Endothelial cell of umbilical vein (primary cell): ENCODE measurements around the gene INPP5K. TPM values are rescaled to one million over a fixed set of nuclear protein-coding genes. Genes with fewer than 3 reads are reported as not detected.

Experiments used
- BruUV-seq: library from RNA; stranded (reverse); fragments of 400-500 nt; replicated peaks from 2 replicates; lab custom pipeline; 2021; lab: Mats Ljungman, UMichigan
- CTCF ChIA-PET: fragments of 300-600, 350-600 bp; sonication (Branson Sonifier 250); formaldehyde crosslinking; loops from one replicate; lab custom pipeline; 2021; ENCODE audit warnings: antibody characterized with exemption, inconsistent platforms; lab: Charles Lee
- POLR2A ChIA-PET: fragments of 300-600, 350-600 bp; sonication (Branson Sonifier 250); formaldehyde crosslinking; loops from one replicate; lab custom pipeline; 2021; ENCODE audit warnings: antibody characterized with exemption, inconsistent platforms; lab: Charles Lee
- DNase-seq: peaks from one replicate; pipeline ENCODE4 v3.0.0-alpha.2; 2011; ENCODE audit warnings: low read depth, low spot score
- FAIRE-seq: peaks from 2 replicates; lab custom pipeline; 2011; peaks lifted over from hg19 to GRCh38; lab: Jason Lieb, UNC
- H2AFZ ChIP-seq: 2 replicates; pipeline ENCODE4 v1.6.0; 2012; ENCODE audit warnings: low read depth, low read length, control low read depth, inconsistent platforms
- H3K27ac ChIP-seq: 2 replicates; pipeline ENCODE4 v1.5.1; 2011; ENCODE audit warnings: low read depth, mild to moderate bottlenecking, control low read depth, low read length, moderate library complexity; ENCODE audit not compliant: insufficient read depth
- H3K27me3 ChIP-seq, 2 experiments: 2 replicates each; pipeline versions ENCODE4 v1.6.0 to v1.6.1; 2011; ENCODE audit warnings: low read length in 2 of 2, mixed read lengths in 1 of 2; ENCODE audit not compliant: control insufficient read depth in 2 of 2, insufficient read depth in 2 of 2
- H3K36me3 ChIP-seq, 2 experiments: 2 replicates in 1 of 2; 3 replicates in 1 of 2; pipeline ENCODE4 v1.5.1; 2011; ENCODE audit warnings: low read length in 2 of 2, mild to moderate bottlenecking in 1 of 2, moderate library complexity in 1 of 2; ENCODE audit not compliant: control insufficient read depth in 2 of 2, insufficient read depth in 2 of 2; ENCODE audit errors: extremely low read depth in 1 of 2
- H3K4me1 ChIP-seq: 3 replicates; pipeline ENCODE4 v1.5.1; 2011; ENCODE audit warnings: mild to moderate bottlenecking, low read length; ENCODE audit not compliant: control insufficient read depth, insufficient read depth; ENCODE audit errors: extremely low read depth
- H3K4me2 ChIP-seq: 2 replicates; pipeline ENCODE4 v1.6.1; 2011; ENCODE audit warnings: low read length, control low read depth, mixed read lengths; ENCODE audit not compliant: insufficient read depth
- H3K4me3 ChIP-seq, 3 experiments: fragments of 200-600 bp in 1 of 3; sonication (generic), shearing (Covaris generic) in 1 of 3; replicated peaks in 1 of 3; 2 replicates each; pipeline ENCODE4 v1.5.1; 2011 to 2016; ENCODE audit warnings: control low read depth in 3 of 3, low read length in 3 of 3, mild to moderate bottlenecking in 2 of 3, inconsistent platforms in 1 of 3, low read depth in 1 of 3, moderate library complexity in 1 of 3; ENCODE audit not compliant: insufficient read depth in 1 of 3
- H3K79me2 ChIP-seq: 2 replicates; pipeline ENCODE4 v1.6.0; 2012; ENCODE audit warnings: low read length, inconsistent platforms; ENCODE audit not compliant: control insufficient read depth, insufficient read depth
- H3K9ac ChIP-seq: replicated peaks from 2 replicates; pipeline ENCODE3; 2011; ENCODE audit warnings: low read length, control low read depth; ENCODE audit not compliant: insufficient read depth; ENCODE audit errors: extremely low read depth
- H3K9me1 ChIP-seq: replicated peaks from 3 replicates; pipeline ENCODE4 v1.6.0; 2011; ENCODE audit warnings: mild to moderate bottlenecking, low read length; ENCODE audit not compliant: control insufficient read depth, insufficient read depth; ENCODE audit errors: extremely low read depth
- H3K9me3 ChIP-seq: replicated peaks from 2 replicates; pipeline ENCODE4 v1.5.1; 2012; ENCODE audit warnings: low read length, inconsistent platforms; ENCODE audit not compliant: control insufficient read depth, insufficient read depth
- H4K20me1 ChIP-seq: replicated peaks from 2 replicates; pipeline ENCODE3; 2011; ENCODE audit warnings: mild to moderate bottlenecking, low read length; ENCODE audit not compliant: control insufficient read depth, insufficient read depth; ENCODE audit errors: extremely low read depth
- FOS ChIP-seq: IDR thresholded peaks from 2 replicates; pipeline ENCODE4 v1.6.1; 2011; ENCODE audit warnings: mild to moderate bottlenecking, low read length, moderate library complexity, borderline replicate concordance; ENCODE audit not compliant: insufficient read depth
- JUN ChIP-seq: IDR thresholded peaks from 2 replicates; pipeline ENCODE4 v1.6.1; 2011; ENCODE audit warnings: borderline replicate concordance, low read depth; ENCODE audit not compliant: insufficient read length, insufficient read depth
- MYC ChIP-seq: IDR thresholded peaks from one replicate; pipeline ENCODE4 v1.6.1; 2011; ENCODE audit warnings: mild to moderate bottlenecking, low read depth, low read length
- POLR2A ChIP-seq: IDR thresholded peaks from 2 replicates; pipeline ENCODE4 v1.6.1; 2012; ENCODE audit warnings: low read depth, mild to moderate bottlenecking, control low read depth, low read length
- dilution Hi-C: fragments of 300-500 bp; cut with MboI; formaldehyde crosslinking; loops from one replicate; pipeline ENCODE4 v1.15.0; 2019; ENCODE audit warnings: low sequenced_read_pairs; ENCODE audit not compliant: extremely low pct_ligation_motif_present
- intact Hi-C: fragments of 100-400 bp; cut with micrococcal nuclease; formaldehyde crosslinking; loops from one replicate; pipeline ENCODE4 v1.10.0; 2022
- polyA plus RNA-seq, 4 experiments: library from polyadenylated mRNA; depleted of rRNA in 3 of 4; stranded (reverse) in 3 of 4; unstranded in 1 of 4; fragments of >200 nt; gene quantifications; 2 replicates each; pipeline versions ENCODE4 v1.2.1 to v1.2.3, GENCODE V29; 2011 to 2012; ENCODE audit warnings: missing spikeins in 1 of 4
- total RNA-seq: library from RNA; stranded (reverse); gene quantifications from 2 replicates; pipeline ENCODE4 v1.2.3, GENCODE V29; 2021
- TF ChIP-seq, protein P1 (sequence below), 2 donors: IDR thresholded peaks; 1 replicate in 1 of 2; 2 replicates in 1 of 2; pipeline ENCODE4 v1.5.1; 2011; ENCODE audit warnings: low read length in 2 of 2, mild to moderate bottlenecking in 2 of 2, moderate library complexity in 2 of 2, control low read depth in 1 of 2, inconsistent platforms in 1 of 2, low read depth in 1 of 2; ENCODE audit not compliant: insufficient read depth in 1 of 2; ENCODE audit errors: extremely low read depth in 1 of 2
- TF ChIP-seq, protein P2 (sequence below): IDR thresholded peaks from 2 replicates; pipeline ENCODE4 v1.6.1; 2011; ENCODE audit not compliant: insufficient read depth, insufficient read length

INPP5K gene
- total and polyA plus RNA-seq, 2 donors (not counting 3 experiments of a cell fraction or from before 2014, with no cell fraction given): 44.2 to 54.1 TPM

DNA sequence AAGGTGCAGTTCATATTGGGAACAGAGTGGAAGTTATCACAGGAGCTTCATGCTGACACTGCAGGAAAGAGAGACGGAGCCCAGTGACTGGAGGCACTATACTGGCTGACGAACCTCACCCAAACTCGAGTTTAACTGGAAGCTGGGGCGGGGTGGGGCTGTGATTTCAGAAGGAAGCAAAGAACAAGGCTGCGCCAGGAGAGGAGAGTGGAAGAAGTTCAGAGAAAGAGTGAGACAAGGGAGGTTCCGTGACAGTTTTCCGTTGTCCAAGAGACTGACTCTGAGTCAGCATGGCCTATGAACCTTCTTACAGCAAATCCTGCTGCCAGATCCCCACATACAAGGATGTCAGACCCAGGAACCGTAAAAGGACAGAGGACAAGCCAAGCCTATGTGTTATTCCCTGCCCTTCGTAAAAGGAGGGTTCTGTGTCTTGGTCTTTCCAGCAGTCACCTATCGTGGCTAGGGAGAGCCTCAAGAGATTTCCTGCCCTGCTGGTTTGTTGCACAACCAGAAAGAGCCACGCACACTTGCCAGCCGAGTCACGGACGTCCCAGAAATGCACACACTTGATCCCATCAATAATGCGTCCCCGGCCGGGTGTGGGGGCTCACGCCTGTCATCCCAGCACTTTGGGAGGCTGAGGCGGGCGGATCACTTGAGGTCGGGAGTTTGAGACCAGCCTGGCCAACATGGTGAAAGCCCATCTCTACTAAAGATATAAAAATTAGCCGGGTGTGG is 41.1 kb upstream of the INPP5K start:
- peaks cover 46% of the 10 kb centered on the region for H3K4me1 ChIP-seq
- no peak overlapping the region for H2AFZ ChIP-seq
- BruUV-seq: no TSS peak
- H3K4me2 ChIP-seq: peak overlapping the region; percentile 24
- H3K9me1 ChIP-seq: no peaks in the 10 kb centered on the region
- no peaks in the 10 kb centered on the region for H3K9me3 ChIP-seq
- peak overlapping the region; percentile 23 for H3K9ac ChIP-seq
- intact Hi-C loops: no loop called here
- H3K27ac ChIP-seq: peak overlapping the region; percentile 65
- H3K27me3 ChIP-seq: no peaks in the 10 kb centered on the region
- dilution Hi-C loops: no loop called here
- ChIA-PET POLR2A (no interaction called here), CTCF (no interaction called here)
- H3K36me3 ChIP-seq: peaks cover 6 to 8% of the 10 kb centered on the region in 2 experiments
- H4K20me1 ChIP-seq: peaks cover 4% of the 10 kb centered on the region
- FAIRE-seq (peak; percentile 97), DNase-seq (peak; percentile 57)
- no peak overlapping the region for H3K4me3 ChIP-seq
- H3K79me2 ChIP-seq: peaks cover 82% of the 10 kb centered on the region
- peak; percentile 67 for TF ChIP-seq FOS
- peak; percentile 11 for TF ChIP-seq JUN
- no peak for TF ChIP-seq MYC

DNA sequence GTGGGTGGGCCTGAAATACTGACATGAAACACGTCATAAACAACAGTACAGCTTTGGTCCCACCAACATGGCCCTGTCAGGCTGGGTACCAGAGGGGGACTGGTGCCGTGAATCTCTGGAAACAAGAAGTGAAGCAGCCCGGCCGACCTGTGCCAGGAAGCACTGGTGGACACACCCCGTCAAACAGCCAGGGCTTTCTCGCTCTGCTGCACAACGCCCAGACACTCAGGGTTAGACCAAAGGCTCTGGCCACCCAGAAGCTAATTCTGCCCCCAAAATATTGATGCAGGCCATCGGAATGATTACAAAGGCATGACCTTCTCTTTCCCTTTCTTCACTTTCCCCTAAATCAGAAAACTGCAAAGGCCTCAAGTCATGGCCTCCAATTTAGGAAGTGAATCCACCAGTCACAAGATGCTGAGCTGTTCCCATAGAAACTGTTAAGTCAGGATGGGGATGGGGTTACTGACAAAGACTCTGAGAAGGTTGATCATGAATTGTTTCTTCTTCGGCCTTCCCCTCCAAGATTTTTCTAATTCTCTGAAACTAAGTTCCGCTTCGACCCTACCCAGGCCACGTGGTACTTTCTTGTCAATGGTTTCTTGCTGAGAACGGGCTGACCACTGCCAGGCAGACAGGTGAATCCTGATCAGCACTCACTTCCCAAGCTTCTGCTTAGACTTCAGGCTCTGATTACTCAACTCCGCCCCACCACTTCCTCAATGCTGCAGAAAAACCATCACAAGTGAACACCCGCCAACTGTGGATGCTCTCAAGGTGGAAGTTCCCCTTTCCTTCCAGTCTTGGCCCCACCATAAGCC is 39.4 kb upstream of the INPP5K start:
- H3K9me1 ChIP-seq: no peaks in the 10 kb centered on the region
- no peak for FAIRE-seq
- intact Hi-C loops: no loop called here
- H4K20me1 ChIP-seq: no peaks in the 10 kb centered on the region
- no peaks in the 10 kb centered on the region for H3K27me3 ChIP-seq
- H3K4me3 ChIP-seq: no peak overlapping the region
- no peak overlapping the region for H2AFZ ChIP-seq
- TF ChIP-seq, protein P1, sequence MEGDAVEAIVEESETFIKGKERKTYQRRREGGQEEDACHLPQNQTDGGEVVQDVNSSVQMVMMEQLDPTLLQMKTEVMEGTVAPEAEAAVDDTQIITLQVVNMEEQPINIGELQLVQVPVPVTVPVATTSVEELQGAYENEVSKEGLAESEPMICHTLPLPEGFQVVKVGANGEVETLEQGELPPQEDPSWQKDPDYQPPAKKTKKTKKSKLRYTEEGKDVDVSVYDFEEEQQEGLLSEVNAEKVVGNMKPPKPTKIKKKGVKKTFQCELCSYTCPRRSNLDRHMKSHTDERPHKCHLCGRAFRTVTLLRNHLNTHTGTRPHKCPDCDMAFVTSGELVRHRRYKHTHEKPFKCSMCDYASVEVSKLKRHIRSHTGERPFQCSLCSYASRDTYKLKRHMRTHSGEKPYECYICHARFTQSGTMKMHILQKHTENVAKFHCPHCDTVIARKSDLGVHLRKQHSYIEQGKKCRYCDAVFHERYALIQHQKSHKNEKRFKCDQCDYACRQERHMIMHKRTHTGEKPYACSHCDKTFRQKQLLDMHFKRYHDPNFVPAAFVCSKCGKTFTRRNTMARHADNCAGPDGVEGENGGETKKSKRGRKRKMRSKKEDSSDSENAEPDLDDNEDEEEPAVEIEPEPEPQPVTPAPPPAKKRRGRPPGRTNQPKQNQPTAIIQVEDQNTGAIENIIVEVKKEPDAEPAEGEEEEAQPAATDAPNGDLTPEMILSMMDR (IDR thresholded peaks at IDR 0.05; ENCODE audit: extremely low read depth in 1 of 2, insufficient read depth in 1 of 2, low read depth in 1 of 2, low read length in 2 of 2): no peak
- TF ChIP-seq POLR2A (no peak), JUN (no peak)
- TF ChIP-seq, protein P2, sequence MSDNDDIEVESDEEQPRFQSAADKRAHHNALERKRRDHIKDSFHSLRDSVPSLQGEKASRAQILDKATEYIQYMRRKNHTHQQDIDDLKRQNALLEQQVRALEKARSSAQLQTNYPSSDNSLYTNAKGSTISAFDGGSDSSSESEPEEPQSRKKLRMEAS: no peak
- peaks cover 8 to 12% of the 10 kb centered on the region in 2 experiments for H3K36me3 ChIP-seq
- H3K4me2 ChIP-seq: no peak overlapping the region
- no peak overlapping the region for H3K9ac ChIP-seq
- ChIA-PET CTCF (interaction anchor here (1.0 kb wide), 1 partner anchor 190 kb away, joined by 3 read pairs; no protein-coding TSS in a partner anchor), POLR2A (no interaction called here)
- H3K79me2 ChIP-seq: peaks cover 67% of the 10 kb centered on the region
- no TSS peak for BruUV-seq
- dilution Hi-C loops: no loop called here
- DNase-seq: no peak
- H3K9me3 ChIP-seq: no peaks in the 10 kb centered on the region
- no peak overlapping the region for H3K27ac ChIP-seq
- peaks cover 38% of the 10 kb centered on the region for H3K4me1 ChIP-seq
